HEK293 (cell line): ENCODE results near the gene BMPR2.

Experiments
- CTCF ChIP-seq: fragments of 450-650 bp; formaldehyde crosslinking; IDR thresholded peaks from 2 replicates; pipeline ENCODE4 v1.5.1; 2016; ENCODE audit warnings: missing biosample characterization, missing genetic modification characterization
- GLI2 ChIP-seq: fragments of 450-650 bp; formaldehyde crosslinking; IDR thresholded peaks from 2 replicates; pipeline ENCODE4; 2017; ENCODE audit warnings: missing biosample characterization, missing genetic modification characterization, low read depth, borderline replicate concordance
- HOXA7 ChIP-seq: sonication (generic); formaldehyde crosslinking; IDR thresholded peaks from 2 replicates; pipeline ENCODE4 v1.8.1; 2022; ENCODE audit warnings: missing genetic modification reagents, borderline replicate concordance
- PBX3 ChIP-seq: sonication (generic); formaldehyde crosslinking; IDR thresholded peaks from 2 replicates; pipeline ENCODE4 v1.8.1; 2022; ENCODE audit warnings: mild to moderate bottlenecking, moderate library complexity, missing genetic modification reagents
- PRDM10 ChIP-seq: fragments of 450-650 bp; formaldehyde crosslinking; IDR thresholded peaks from 2 replicates; pipeline ENCODE4 v1.5.1; 2016; ENCODE audit warnings: missing biosample characterization, missing genetic modification characterization
- ZBTB49 ChIP-seq: fragments of 450-650 bp; formaldehyde crosslinking; IDR thresholded peaks from 2 replicates; pipeline ENCODE4 v1.5.1; 2016; ENCODE audit warnings: missing biosample characterization, missing genetic modification characterization, low read depth
- ZNF362 ChIP-seq: fragments of 450-650 bp; formaldehyde crosslinking; IDR thresholded peaks from 2 replicates; pipeline ENCODE4 v1.5.1; 2016; ENCODE audit warnings: missing biosample characterization, missing genetic modification characterization
- ZNF514 ChIP-seq: fragments of 450-650 bp; formaldehyde crosslinking; IDR thresholded peaks from 2 replicates; pipeline ENCODE4 v1.5.1; 2016; ENCODE audit warnings: missing biosample characterization, missing genetic modification characterization
- ZNF707 ChIP-seq: fragments of 450-650 bp; formaldehyde crosslinking; IDR thresholded peaks from 2 replicates; pipeline ENCODE4 v1.5.1; 2016; ENCODE audit warnings: missing biosample characterization, missing genetic modification characterization

- TF ChIP-seq ZNF514 (tag by site-specific recombination) (no peak), ZNF362 (no peak), ZBTB49 (tag by site-specific recombination) (no peak), CTCF (tag by site-specific recombination) (no peak), ZNF707 (tag by site-specific recombination) (no peak), PBX3 (CRISPR knock-in tag) (no peak), PRDM10 (no peak), GLI2 (tag by site-specific recombination) (no peak), HOXA7 (CRISPR knock-in tag) (no peak)
These were observed 188.1 kb downstream of the BMPR2 start for GRCh38 chr2:202564226-202564625.
